GM15510 (cell line): ENCODE results near the gene NR2C2.

Experiments
- POLR2A ChIP-seq: IDR thresholded peaks from 3 replicates; pipeline ENCODE4 v1.6.1; 2011; ENCODE audit warnings: borderline replicate concordance; ENCODE audit not compliant: insufficient read length; ENCODE audit errors: extremely low read depth

NR2C2 gene

DNA sequence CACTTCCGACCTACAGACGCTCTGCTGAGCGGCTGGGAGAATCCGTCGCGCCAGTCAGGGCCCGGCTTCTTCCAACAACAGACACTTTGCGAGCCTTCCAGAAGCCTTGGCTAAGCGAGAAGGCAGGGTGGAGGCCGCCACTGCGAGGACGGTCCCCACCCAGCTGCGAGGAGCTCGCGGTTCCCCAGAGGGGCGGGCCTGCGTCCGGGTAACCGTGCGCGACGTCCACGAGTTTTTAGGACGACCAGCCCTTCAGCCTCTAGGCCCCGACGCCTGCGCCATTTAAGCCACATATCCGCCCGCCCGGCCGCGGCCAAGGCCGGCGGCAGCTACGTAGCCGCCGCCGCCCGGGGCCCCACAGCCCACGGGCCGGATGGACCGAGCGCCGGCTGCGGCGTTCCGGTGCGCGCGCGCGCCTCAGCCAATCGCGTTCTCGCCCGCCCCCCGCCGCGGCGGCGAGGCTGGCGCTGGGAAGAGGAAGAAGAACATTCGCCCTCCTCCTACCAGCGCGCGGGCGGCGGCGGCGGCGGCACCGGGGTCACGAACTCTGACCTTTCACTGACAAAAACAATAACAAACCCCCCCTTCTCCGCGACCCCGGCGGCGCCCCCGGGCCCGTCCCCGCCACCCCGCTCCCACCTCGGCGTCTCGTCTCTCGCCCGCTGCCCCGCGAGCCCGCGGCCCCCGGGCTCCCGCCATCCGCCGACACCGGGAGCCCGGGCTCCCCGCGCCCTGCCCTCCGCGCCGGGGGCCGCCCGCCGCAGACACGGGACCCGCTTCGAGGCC lies at the start of gene NR2C2:
TSS of gene NR2C2 (plus strand) at position 484 of the 786 bp plus-strand sequence. CDS start 56,332 bp downstream, outside the sequence.
- TF ChIP-seq POLR2A: peak; percentile 96

DNA sequence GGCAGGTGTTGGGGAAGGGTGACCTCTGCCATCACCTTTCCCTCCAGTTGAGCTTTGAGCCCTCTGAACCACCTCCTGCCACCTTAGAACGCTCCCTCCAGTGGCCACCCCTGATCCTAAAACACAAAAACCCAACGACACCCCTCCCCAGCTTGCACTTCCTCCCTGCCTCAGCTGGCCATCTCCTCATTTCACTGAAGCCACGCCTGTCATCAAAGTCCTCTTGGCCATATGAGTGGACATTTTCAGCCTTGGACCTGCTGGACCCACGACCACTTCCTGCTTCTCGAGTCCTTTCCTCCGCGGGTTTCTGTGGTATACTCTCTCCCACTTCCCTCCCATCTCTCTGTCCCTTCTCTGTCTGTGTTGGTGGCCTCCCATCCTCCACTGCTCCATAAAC lies 48.5 kb upstream of the NR2C2 start:
- no peak for TF ChIP-seq POLR2A

DNA sequence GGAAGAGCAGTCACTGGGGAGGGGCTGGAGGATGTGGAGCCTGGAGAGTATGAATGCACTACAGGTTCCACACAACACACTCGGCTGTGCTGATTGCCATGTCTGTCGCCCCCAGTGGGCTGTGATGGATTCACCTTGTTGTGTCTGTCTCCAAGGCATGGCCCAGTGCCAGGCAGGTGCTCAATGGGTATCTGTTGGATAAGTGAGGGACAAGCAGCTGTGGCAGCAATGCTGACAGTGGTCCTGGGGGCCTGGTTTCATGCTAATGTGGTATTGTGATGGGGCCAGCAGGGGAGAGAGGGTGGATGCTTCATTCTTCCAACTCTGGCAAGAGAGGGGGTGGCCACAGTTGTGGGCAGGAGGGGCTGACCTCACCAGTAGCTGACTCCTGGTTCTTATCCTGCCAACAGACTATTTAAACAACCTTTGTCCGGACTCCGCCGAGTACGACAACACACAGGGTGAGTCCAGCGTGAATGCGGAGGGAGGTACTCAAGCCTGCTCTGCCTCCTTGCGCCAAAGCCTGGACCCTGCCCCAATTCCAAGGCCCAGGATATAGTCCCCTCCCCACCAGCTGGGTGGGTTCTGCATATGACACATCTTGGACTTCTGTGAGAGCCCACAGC lies 47.3 kb upstream of the NR2C2 start:
- no peak for TF ChIP-seq POLR2A

DNA sequence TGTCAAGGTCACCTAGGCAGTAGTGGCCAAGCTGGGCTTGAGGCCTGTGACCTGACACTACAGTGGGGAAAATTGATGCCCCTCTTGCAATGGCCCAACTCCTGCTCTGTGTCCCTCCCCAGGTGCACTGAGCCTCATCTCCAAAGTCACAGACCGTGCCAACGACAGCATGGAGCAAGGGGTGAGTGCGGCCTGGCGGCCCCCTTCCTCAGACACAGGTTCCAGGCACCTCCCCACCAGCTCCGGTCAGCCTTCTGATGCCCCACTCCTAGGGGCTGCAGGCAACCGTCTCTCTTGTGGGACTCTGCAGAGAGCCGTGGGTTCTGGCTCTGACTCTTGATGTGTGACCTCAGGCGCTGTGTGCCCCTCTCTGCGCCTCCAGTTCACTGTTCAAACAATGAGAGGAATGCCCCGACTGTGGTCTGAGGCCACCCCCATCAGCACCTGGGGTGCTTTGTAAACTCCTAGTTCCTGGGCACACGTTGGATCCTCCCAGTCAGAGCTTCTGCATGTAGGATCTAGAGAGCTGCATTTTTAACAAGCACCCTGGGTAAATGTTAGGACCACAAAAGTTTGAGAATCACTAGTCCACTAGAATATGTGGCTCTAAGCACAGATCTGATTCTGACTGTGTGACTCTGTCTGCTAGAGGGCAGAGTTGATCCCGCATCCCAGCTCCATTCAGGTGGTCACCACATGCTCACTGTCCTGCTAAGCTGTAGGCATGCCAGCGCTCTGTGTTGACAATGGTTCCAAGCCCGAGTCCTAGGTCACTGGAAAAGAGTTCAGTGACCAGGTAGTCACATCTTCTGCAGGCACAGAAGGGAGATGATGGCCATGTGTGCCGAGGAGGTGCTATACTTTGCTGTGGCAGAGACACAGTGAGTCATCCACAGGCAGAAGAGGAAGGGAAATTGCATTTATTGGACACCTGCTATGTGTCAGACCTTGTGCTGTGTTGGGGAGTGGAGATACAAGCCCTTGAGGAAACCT lies 46.2 kb upstream of the NR2C2 start:
- no peak for TF ChIP-seq POLR2A

DNA sequence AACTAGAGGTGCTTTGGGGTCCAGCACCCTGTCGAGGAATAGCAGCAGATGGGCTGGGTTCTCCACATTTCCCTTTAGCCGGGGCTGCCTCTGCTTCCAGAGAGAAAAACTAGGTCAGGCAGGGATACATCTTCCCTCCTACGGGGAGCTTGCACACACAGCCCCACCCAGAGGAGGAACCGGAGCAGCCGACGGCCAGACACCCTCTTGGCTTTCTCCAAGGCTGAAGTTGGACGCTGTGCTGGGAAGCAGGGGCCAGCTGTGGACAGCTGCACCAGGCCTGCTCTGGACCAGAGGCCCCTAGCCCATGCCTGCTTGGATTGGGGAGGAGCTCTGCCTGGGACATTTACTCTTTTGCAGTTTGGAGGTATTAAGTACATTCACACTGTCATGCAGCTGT lies 44.7 kb upstream of the NR2C2 start:
- TF ChIP-seq POLR2A: no peak

DNA sequence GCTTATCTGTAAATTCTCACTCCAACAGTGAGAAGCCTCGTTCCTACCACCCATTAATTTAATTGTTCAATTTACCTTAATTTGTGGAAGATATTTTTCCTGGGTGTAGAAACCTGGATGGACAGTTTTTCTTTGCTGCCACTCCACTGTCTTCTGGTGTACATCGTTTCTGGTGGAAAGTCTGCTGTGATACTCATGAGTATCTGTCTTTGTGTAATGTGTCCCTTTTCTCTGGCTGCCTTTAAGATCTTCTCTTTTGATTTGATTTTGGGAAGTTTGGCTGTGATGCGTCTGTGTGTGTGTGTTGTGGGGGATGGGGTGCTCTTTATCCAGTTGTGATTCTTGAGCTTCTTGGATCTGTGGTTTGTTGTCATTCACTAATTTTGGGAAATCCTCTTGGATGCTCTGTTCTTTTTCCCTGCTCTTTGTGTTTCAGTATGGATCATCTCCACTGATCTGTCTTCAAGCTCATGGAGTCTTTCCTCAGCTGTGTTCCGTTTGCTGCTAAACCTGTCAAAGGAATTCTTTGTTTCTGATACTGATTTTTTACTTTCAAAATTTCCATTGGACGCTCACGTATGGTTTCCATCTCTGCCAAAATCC lies 42.2 kb upstream of the NR2C2 start:
- TF ChIP-seq POLR2A: no peak

DNA sequence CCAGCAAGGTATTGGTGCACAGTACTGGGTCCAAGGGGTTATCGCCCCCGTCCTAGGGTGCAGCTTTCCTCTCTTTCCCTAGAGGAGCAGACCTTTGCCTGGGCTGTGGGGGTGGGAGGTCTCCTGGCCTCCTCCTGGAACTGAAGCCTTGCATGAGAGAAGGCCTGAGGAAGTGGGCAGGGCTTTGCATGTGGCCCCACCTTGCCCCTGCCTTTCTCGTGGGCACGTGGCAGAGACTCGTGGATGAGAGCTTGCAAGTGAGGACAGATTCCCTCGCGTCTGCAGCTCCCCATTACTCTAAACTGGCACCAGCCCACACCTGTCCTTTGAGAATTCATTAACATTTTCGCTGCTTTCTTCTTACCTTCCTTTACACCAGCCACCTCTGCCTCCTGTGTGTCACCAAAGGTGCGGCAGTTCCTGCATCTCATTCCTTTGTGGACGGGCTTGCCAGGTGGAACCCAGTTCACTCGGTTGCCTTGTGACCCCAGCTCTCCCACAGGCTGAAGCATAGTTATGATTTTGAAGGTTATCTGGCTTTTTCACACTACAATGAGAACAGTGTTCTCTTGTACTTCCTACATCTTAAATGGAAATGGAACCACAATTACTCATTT lies 40.9 kb upstream of the NR2C2 start:
- TF ChIP-seq POLR2A: no peak

DNA sequence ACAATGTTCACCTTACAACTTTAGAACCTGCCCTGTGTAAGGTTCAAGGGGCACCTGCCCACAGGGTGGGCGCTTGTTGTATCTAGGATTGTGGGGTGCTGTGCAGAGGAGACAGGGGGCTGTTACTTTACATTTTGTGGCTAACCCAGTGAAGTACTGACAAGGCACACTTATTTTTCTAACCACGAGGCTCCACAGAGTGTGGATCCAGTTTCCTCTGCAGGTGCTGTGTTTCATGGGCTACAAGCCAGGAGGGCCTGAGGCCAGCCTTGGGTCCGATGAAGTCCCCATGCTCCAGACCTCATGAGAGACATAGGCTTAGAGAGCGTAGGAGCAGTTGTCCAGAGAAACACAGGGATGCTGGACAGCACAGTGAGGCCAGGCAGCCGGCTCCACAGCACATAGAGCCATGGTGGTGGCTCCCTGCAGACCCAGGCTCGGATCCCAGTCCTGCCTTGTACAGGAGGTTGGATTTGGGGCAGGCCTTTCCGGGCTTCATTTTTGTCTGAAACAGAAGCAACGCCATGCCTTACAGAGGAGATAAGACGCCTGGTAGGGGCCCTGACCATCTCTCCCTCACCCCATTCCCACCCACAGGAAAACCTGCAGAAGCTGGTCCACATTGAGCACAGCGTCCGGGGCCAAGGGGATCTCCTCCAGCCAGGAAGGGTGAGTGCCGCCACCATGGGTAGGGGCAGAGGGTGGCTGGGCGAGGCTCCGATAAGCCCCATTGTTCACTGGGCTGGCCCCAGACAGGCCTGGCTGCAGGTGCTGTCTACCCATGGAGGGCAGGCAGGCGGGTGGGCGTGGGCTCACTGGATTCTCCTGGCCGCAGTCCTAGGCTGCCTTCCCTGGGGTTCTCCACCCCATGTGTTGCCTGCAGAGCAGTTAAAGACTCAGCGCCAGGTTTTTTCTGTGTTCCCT lies 40.1 kb upstream of the NR2C2 start:
- TF ChIP-seq POLR2A: no peak

DNA sequence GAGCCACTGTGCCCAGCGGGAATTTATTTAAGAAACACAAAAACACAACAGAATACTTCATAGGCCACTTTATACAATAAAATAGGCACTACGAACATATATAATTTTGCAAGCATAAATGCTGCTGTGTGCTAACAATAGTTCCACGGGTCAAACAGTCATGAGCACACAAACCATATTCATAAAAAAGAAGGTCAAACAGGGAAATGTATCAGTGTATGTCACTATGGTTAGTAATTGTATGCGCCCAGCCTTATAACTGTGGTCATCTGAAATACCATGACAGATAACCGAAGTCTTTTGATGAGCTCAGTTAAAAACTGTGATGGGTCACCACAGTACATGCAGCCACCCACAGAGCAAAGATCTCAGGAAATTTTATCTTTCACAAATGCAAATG lies 38.1 kb upstream of the NR2C2 start:
- TF ChIP-seq POLR2A: no peak

DNA sequence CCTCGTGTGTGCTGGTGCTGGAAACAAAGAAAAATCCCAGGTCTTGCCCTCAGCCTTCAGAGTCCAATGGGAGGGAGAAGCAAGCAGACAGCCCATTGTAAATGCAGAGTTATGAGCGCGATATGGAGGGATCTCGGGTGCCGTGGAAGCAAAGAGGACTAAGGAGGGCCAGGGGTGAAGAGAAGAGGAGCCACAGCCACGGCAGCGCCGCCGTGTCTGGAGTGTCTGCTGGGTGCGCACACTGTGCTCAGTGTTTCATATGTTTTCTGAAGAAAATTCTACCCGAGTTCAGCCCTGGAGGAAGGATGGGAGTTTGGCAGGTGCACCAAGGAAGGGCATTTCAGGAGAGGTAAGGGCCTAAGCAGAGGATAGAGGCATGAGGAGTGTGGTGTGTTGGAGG lies 35.7 kb upstream of the NR2C2 start:
- no peak for TF ChIP-seq POLR2A

DNA sequence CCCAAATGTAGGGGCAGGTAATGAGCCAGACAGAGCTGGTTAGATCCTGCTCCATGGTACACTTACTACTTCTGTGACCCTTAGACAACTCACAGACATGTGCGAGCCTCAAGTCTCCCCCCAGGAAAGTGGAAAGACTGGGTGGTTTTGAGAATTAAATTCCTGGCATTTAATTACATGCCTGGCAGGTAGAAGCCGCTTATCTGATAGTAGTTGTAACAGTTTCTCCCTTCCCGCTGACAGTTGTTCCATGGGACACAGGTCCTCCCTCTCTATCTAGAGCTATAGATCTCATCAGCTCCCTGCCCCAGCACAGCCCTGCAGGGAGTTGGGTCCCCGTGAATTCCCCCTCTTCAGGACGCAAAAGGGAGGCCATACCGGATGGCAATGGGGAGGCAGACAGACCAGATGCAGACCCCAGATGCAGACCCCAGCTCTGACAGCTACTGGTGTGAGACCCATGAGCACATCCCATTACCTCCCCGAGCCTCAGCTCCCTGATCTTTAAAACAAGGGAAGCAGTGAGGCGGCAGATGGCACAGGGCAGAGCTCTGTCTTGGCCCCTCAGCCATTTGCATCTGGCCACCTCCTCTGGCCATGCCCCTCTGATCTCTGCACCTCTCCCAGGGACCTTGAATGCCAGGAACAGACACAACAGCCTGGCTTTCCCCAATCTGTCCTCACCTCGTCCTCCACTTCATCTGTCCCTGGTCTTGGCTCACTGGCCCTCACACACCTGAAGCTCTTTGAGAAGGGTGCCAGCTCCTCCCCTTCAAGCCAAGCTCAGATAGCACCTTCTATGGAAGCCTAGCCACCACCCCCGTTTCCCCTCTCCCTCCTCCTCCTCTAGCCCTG lies 34.1 kb upstream of the NR2C2 start:
- TF ChIP-seq POLR2A: no peak
